H1 (cell line): Measurements from ENCODE around the gene CGN. TPM values are rescaled to one million over a fixed set of nuclear protein-coding genes. Genes with fewer than 3 reads are reported as not detected.

Experiments used
- CTCF ChIA-PET: fragments of 300-600 bp; sonication (Branson Sonifier 250); formaldehyde crosslinking; loops from one replicate; lab custom pipeline; 2021; ENCODE audit not compliant: partially characterized antibody; lab: Charles Lee
- POLR2A ChIA-PET: fragments of 300-600 bp; sonication (Branson Sonifier 250); formaldehyde crosslinking; loops from one replicate; lab custom pipeline; 2021; ENCODE audit warnings: inconsistent platforms; ENCODE audit not compliant: partially characterized antibody; lab: Charles Lee
- DNase-seq, 2 experiments: peaks; one replicate each; pipeline versions ENCODE4 v3.0.0 to v3.0.0-alpha.2; 2010 to 2022; ENCODE audit warnings: low spot score in 2 of 2, low read depth in 1 of 2, mixed read lengths in 1 of 2
- FAIRE-seq: peaks from 2 replicates; lab custom pipeline; 2011; peaks lifted over from hg19 to GRCh38; lab: Jason Lieb, UNC
- H2AFZ ChIP-seq: 2 replicates; pipeline ENCODE4 v1.8.1; 2012; ENCODE audit warnings: low read length, inconsistent platforms
- H2AK5ac ChIP-seq: 2 replicates; pipeline ENCODE4 v1.6.1; 2013; ENCODE audit warnings: low read depth, low read length
- H2BK120ac ChIP-seq: replicated peaks from 2 replicates; pipeline ENCODE3; 2013; ENCODE audit warnings: low read depth, low read length, inconsistent platforms
- H2BK12ac ChIP-seq: 2 replicates; pipeline ENCODE4 v1.6.1; 2013; ENCODE audit warnings: low read depth, low read length
- H2BK15ac ChIP-seq: 2 replicates; pipeline ENCODE4 v1.6.1; 2013; ENCODE audit warnings: low read length
- H2BK20ac ChIP-seq: 2 replicates; pipeline ENCODE4 v1.6.1; 2013; ENCODE audit warnings: low read length
- H2BK5ac ChIP-seq: 2 replicates; pipeline ENCODE4 v1.6.1; 2013; ENCODE audit warnings: low read depth, low read length
- H3K14ac ChIP-seq: 2 replicates; pipeline ENCODE4 v1.6.1; 2013; ENCODE audit warnings: inconsistent platforms; ENCODE audit not compliant: insufficient read length
- H3K18ac ChIP-seq: 2 replicates; pipeline ENCODE4 v1.6.1; 2013; ENCODE audit warnings: low read length; ENCODE audit errors: extremely low read depth
- H3K23ac ChIP-seq: 2 replicates; pipeline ENCODE4 v1.6.1; 2013; ENCODE audit warnings: inconsistent platforms; ENCODE audit not compliant: insufficient read length
- H3K23me2 ChIP-seq: 2 replicates; pipeline ENCODE4 v1.6.1; 2013; ENCODE audit warnings: low read depth, low read length
- H3K27ac ChIP-seq: 2 replicates; pipeline ENCODE4 v1.6.1; 2011; ENCODE audit warnings: low read depth, low read length, inconsistent platforms
- H3K27me3 ChIP-seq, 4 experiments: replicated peaks in 1 of 4; 1 replicate in 1 of 4; 2 replicates in 3 of 4; pipeline versions ENCODE4 v1.6.1 to v1.8.1; 2011 to 2013; ENCODE audit warnings: low read length in 3 of 4, mild to moderate bottlenecking in 3 of 4, inconsistent platforms in 2 of 4, mixed read lengths in 2 of 4, moderate library complexity in 1 of 4; ENCODE audit not compliant: control insufficient read depth in 3 of 4, insufficient read depth in 3 of 4; ENCODE audit errors: extremely low read depth in 1 of 4
- H3K36me3 ChIP-seq, 4 experiments: 2 replicates each; pipeline versions ENCODE4 v1.6.1 to v1.8.1; 2011 to 2013; ENCODE audit warnings: mild to moderate bottlenecking in 4 of 4, low read length in 3 of 4, moderate library complexity in 2 of 4, control low read depth in 1 of 4, inconsistent platforms in 1 of 4; ENCODE audit not compliant: insufficient read depth in 4 of 4, control insufficient read depth in 2 of 4
- H3K4ac ChIP-seq: replicated peaks from 2 replicates; pipeline ENCODE3; 2013; ENCODE audit warnings: low read length, low read depth, mixed read lengths, inconsistent platforms; ENCODE audit not compliant: insufficient read length
- H3K4me1 ChIP-seq, 4 experiments: replicated peaks in 1 of 4; 1 replicate in 1 of 4; 2 replicates in 3 of 4; pipeline versions ENCODE4 v1.6.1 to v1.8.1; 2011 to 2013; ENCODE audit warnings: low read length in 3 of 4, inconsistent platforms in 2 of 4, mixed read lengths in 1 of 4; ENCODE audit not compliant: insufficient read depth in 4 of 4, control insufficient read depth in 3 of 4
- H3K4me2 ChIP-seq, 2 experiments: 2 replicates each; pipeline versions ENCODE4 v1.6.1 to v1.8.1; 2011 to 2013; ENCODE audit warnings: low read depth in 2 of 2, low read length in 2 of 2, control low read depth in 1 of 2, inconsistent platforms in 1 of 2, mild to moderate bottlenecking in 1 of 2; ENCODE audit not compliant: insufficient read depth in 1 of 2
- H3K4me3 ChIP-seq, 4 experiments: fragments of 200-600, 300-600 bp in 1 of 4; sonication (generic), shearing (Covaris generic), sonication (Bioruptor Twin) in 1 of 4; 2 replicates each; pipeline versions ENCODE4 v1.5.1 to v1.8.1; 2011 to 2016; ENCODE audit warnings: low read length in 4 of 4, low read depth in 3 of 4, control low read depth in 2 of 4, inconsistent platforms in 2 of 4, mild to moderate bottlenecking in 2 of 4, mixed read lengths in 1 of 4, moderate library complexity in 1 of 4; ENCODE audit not compliant: insufficient read depth in 2 of 4; ENCODE audit errors: extremely low read depth in 1 of 4
- H3K56ac ChIP-seq: replicated peaks from 2 replicates; pipeline ENCODE3; 2013; ENCODE audit warnings: low read depth, mild to moderate bottlenecking, mixed read lengths, low read length, inconsistent platforms; ENCODE audit not compliant: insufficient read length
- H3K79me1 ChIP-seq: 2 replicates; pipeline ENCODE4 v1.6.1; 2013; ENCODE audit warnings: low read depth, low read length, control low read depth
- H3K79me2 ChIP-seq, 2 experiments: 2 replicates each; pipeline versions ENCODE4 v1.6.1 to v1.8.1; 2012 to 2013; ENCODE audit warnings: low read length in 2 of 2, mild to moderate bottlenecking in 2 of 2, inconsistent platforms in 1 of 2; ENCODE audit not compliant: insufficient read depth in 2 of 2, control insufficient read depth in 1 of 2
- H3K9ac ChIP-seq, 4 experiments: replicated peaks in 1 of 4; 1 replicate in 1 of 4; 2 replicates in 3 of 4; pipeline versions ENCODE4 v1.6.1 to v1.8.1; 2011 to 2013; ENCODE audit warnings: low read depth in 3 of 4, low read length in 3 of 4, control low read depth in 2 of 4, mild to moderate bottlenecking in 2 of 4, moderate library complexity in 2 of 4, inconsistent platforms in 1 of 4; ENCODE audit errors: extremely low read depth in 1 of 4
- H3K9me3 ChIP-seq, 2 experiments: 2 replicates each; pipeline versions ENCODE4 v1.6.1 to v1.8.1; 2012 to 2013; ENCODE audit warnings: mild to moderate bottlenecking in 2 of 2, moderate library complexity in 2 of 2, control low read depth in 1 of 2, inconsistent platforms in 1 of 2, low read depth in 1 of 2, low read length in 1 of 2, mixed read lengths in 1 of 2; ENCODE audit not compliant: insufficient read depth in 2 of 2
- H4K20me1 ChIP-seq, 2 experiments: replicated peaks in 1 of 2; 2 replicates each; pipeline versions ENCODE3 to v1.8.1; 2011 to 2013; ENCODE audit warnings: inconsistent platforms in 2 of 2, low read length in 2 of 2, mild to moderate bottlenecking in 1 of 2; ENCODE audit not compliant: insufficient read depth in 2 of 2, control insufficient read depth in 1 of 2
- H4K5ac ChIP-seq: 2 replicates; pipeline ENCODE4 v1.6.1; 2013; ENCODE audit warnings: low read length, low read depth, mixed read lengths, inconsistent platforms; ENCODE audit not compliant: insufficient read length
- H4K8ac ChIP-seq: 2 replicates; pipeline ENCODE4 v1.8.0; 2013; ENCODE audit warnings: mild to moderate bottlenecking, moderate library complexity, low read length, inconsistent platforms; ENCODE audit not compliant: insufficient read depth; ENCODE audit errors: extremely low read depth
- H4K91ac ChIP-seq: replicated peaks from 2 replicates; pipeline ENCODE3; 2013; ENCODE audit warnings: low read length, mixed read lengths, inconsistent platforms; ENCODE audit not compliant: insufficient read length
- CTCF ChIP-seq, 3 experiments: IDR thresholded peaks; 1 replicate in 2 of 3; 2 replicates in 1 of 3; pipeline versions ENCODE4 v1.5.1 to v1.6.1; 2011; ENCODE audit warnings: low read length in 3 of 3, mild to moderate bottlenecking in 3 of 3, inconsistent platforms in 2 of 3, low read depth in 1 of 3, moderate library complexity in 1 of 3; ENCODE audit not compliant: insufficient read depth in 1 of 3; ENCODE audit errors: control extremely low read depth in 1 of 3
- GTF2F1 ChIP-seq: IDR thresholded peaks from 2 replicates; pipeline ENCODE4 v1.6.1; 2012; ENCODE audit warnings: low read depth, low read length, improper control_type of control experiment, borderline replicate concordance
- KDM1A ChIP-seq: fragments of 200-600, 300-600 bp; sonication (generic); IDR thresholded peaks from 2 replicates; pipeline ENCODE4 v1.7.1; 2016; ENCODE audit warnings: mild to moderate bottlenecking, low read length, borderline replicate concordance
- KDM5A ChIP-seq: fragments of 200-600 bp; IDR thresholded peaks from 2 replicates; pipeline ENCODE4 v1.7.1; 2012; ENCODE audit warnings: mild to moderate bottlenecking, low read length, inconsistent platforms, mixed read lengths
- POLR2A ChIP-seq, 2 experiments: IDR thresholded peaks; 1 replicate in 1 of 2; 2 replicates in 1 of 2; pipeline ENCODE4 v1.6.1; 2011; ENCODE audit warnings: low read depth in 2 of 2, low read length in 2 of 2, mild to moderate bottlenecking in 2 of 2; ENCODE audit errors: control extremely low read depth in 1 of 2
- SIN3A ChIP-seq, 2 experiments: IDR thresholded peaks in 1 of 2; conservative IDR thresholded peaks in 1 of 2; 2 replicates each; pipeline ENCODE4 v1.6.1; 2011 to 2012; ENCODE audit warnings: low read length in 2 of 2, improper control_type of control experiment in 1 of 2, low read depth in 1 of 2, mild to moderate bottlenecking in 1 of 2
- SIRT6 ChIP-seq: IDR thresholded peaks from one replicate; pipeline ENCODE4 v1.7.1; 2012; ENCODE audit warnings: low read length, inconsistent platforms
- TAF7 ChIP-seq: optimal IDR thresholded peaks from 2 replicates; pipeline ENCODE3; 2011; ENCODE audit warnings: low read depth, mild to moderate bottlenecking, inconsistent platforms, low read length, moderate library complexity, borderline replicate concordance
- TBP ChIP-seq: IDR thresholded peaks from 2 replicates; pipeline ENCODE4 v1.6.1; 2011; ENCODE audit warnings: low read depth, low read length, improper control_type of control experiment
- TEAD4 ChIP-seq: IDR thresholded peaks from 2 replicates; pipeline ENCODE4 v1.6.1; 2012; ENCODE audit warnings: low read depth, low read length, inconsistent platforms, mixed read lengths
- YY1 ChIP-seq: IDR thresholded peaks from 2 replicates; pipeline ENCODE4 v1.6.1; 2011; ENCODE audit warnings: low read depth, mild to moderate bottlenecking, low read length
- WGBS, 2 experiments: shearing (Covaris generic) in 1 of 2; methylation state at CpG; one replicate each; pipeline versions ENCODE4 v1.1.6 to v1.1.7; 2013 to 2015; ENCODE audit warnings: low lambda C conversion rate in 2 of 2, mixed read lengths in 2 of 2, inconsistent platforms in 1 of 2, low coverage in 1 of 2, missing lambda C conversion rate in 1 of 2; ENCODE audit not compliant: insufficient replicate concordance in 2 of 2, insufficient coverage in 1 of 2, insufficient read length in 1 of 2; ENCODE audit errors: extremely low coverage in 1 of 2, missing lambda C conversion rate in 1 of 2; 5-methylcytosine and 5-hydroxymethylcytosine counted together
- polyA plus RNA-seq, 7 experiments: library from polyadenylated mRNA; depleted of rRNA in 3 of 7; stranded (reverse) in 5 of 7; unstranded in 2 of 7; fragments of >200 nt in 5 of 7; fragments of 200-250 nt in 2 of 7; gene quantifications; 1 replicate in 5 of 7; 2 replicates in 1 of 7; 4 replicates in 1 of 7; pipeline versions ENCODE4 v1.2.1 to v1.2.3, GENCODE V29; 2011 to 2013; ENCODE audit warnings: missing spikeins in 2 of 7, mixed read lengths in 2 of 7
- total RNA-seq: library from RNA; stranded (reverse); fragmentation: NEBNext Ultra II Directional; extraction: Animal tissue kit (Norgen Biotek cat#: 25700); gene quantifications from 2 replicates; pipeline ENCODE4 v1.2.1, GENCODE V29; 2021

The CGN gene
- total and polyA plus RNA-seq, 2 of the 8 experiments (the other 6 are each of a cell fraction or from before 2014, with no cell fraction given): 15.9 to 52.7 TPM

DNA sequence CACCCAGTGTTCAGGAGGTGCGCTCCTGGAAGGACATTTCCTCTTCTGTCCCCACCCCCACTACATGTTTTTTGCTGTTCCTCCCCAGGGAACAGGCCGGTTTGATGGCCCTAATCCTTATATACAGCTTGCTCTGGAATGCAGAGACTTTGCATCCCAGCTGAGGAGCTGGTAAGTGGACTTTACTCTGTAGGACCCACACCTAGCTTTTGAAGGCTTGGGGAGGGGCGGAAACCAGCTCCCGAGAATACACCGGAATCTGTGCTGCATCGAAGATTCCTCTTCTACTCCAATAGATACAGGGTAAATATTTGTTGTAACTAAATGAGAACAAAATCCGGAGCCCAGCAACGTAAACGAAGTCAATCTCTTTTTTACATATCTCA lies 1.2 kb upstream of the CGN start:
- ChIA-PET CTCF (no interaction called here), POLR2A (interaction anchor here (0.7 to 17.1 kb wide), 8 partner anchors 7 to 62 kb away, joined by 3 to 283 read pairs (median 10); partner anchors contain the start of gene TUFT1)
- Histone ChIP-seq H2AK5ac (no peak overlapping the region), H3K9ac (peak overlapping the region in 2 of 4 experiments; percentile 86 to 94; a peak in 3 of 7 replicates), H2AFZ (no peak overlapping the region), H3K56ac (no peak overlapping the region), H3K18ac (no peak overlapping the region; the same call in 1 of the 2 replicates), H3K23me2 (peaks cover 24% of the 10 kb centered on the region), H2BK12ac (no peak overlapping the region), H2BK15ac (no peak overlapping the region), H4K8ac (no peak overlapping the region), H3K79me1 (peaks cover 12% of the 10 kb centered on the region), H3K4me1 (peaks cover 17 to 29% (median 19%) of the 10 kb centered on the region in 4 experiments), H3K4me3 (peak overlapping the region; percentile 78 to 83 (median 79)), H2BK120ac (peak overlapping the region; percentile 47), H4K20me1 (peaks cover 0 to 2% of the 10 kb centered on the region in 2 experiments), H4K91ac (no peak overlapping the region), H4K5ac (peak overlapping the region; percentile 57), H3K4ac (peak overlapping the region; percentile 33), H2BK5ac (no peak overlapping the region), H3K23ac (no peak overlapping the region), H2BK20ac (no peak overlapping the region), H3K36me3 (no peaks in the 10 kb centered on the region), H3K4me2 (peak overlapping the region; percentile 82 to 98), H3K27ac (peak overlapping the region; percentile 90; the same call in 1 of the 2 replicates), H3K9me3 (no peaks in the 10 kb centered on the region), H3K27me3 (0 out of 7 replicates have a peak, but pooled peaks cover 0 to 3% (median 0%) of the 10 kb centered on the region in 4 experiments), H3K79me2 (peaks cover 0 to 22% of the 10 kb centered on the region in 2 experiments; a peak in 2 of 4 replicates), H3K14ac (no peak overlapping the region)
- 13% methylated on average over 9 of the region's 9 CpGs; no CpG with 5 or more reads in 1 of the 2 experiments for WGBS, 2 experiments
- DNase-seq (no peak), FAIRE-seq (peak; percentile 39)
- TF ChIP-seq CTCF (IDR thresholded peaks at IDR 0.05; ENCODE audit: control extremely low read depth in 1 of 3, insufficient read depth in 1 of 3, low read depth in 1 of 3, low read length in 3 of 3): no peak
- no peak for TF ChIP-seq KDM5A
- no peak for TF ChIP-seq YY1
- TF ChIP-seq GTF2F1: no peak
- TF ChIP-seq KDM1A: no peak
- TF ChIP-seq TAF7: peak; percentile 56
- peak; percentile 68; the same call in 1 of the 2 replicates for TF ChIP-seq TBP
- TF ChIP-seq SIRT6: no peak
- TF ChIP-seq POLR2A (IDR thresholded peaks at IDR 0.05; ENCODE audit: control extremely low read depth in 1 of 2, low read depth in 2 of 2, low read length in 2 of 2): peak in 1 of 2 experiments; percentile 39; a peak in 1 of 3 replicates
- TF ChIP-seq TEAD4: peak; percentile 83
- TF ChIP-seq SIN3A (conservative IDR thresholded peaks at IDR 0.05 in 1 of 2, IDR thresholded peaks at IDR 0.05 in 1 of 2; ENCODE audit: low read depth in 1 of 2, low read length in 2 of 2): peak in 1 of 2 experiments; percentile 48; a peak in 1 of 4 replicates
